Kidney (tissue), 14 donors: ENCODE data around the gene MCRIP2. TPM values are rescaled to one million over a fixed set of nuclear protein-coding genes. Genes with fewer than 3 reads are reported as not detected.

Experiments used
- DNase-seq, 5 donors: peaks; one replicate each; pipeline ENCODE4 v3.0.0-alpha.2; 2013 to 2020
- FAIRE-seq: peaks from 2 replicates; lab custom pipeline; 2012; peaks lifted over from hg19 to GRCh38; lab: Jason Lieb, UNC
- H3K27ac ChIP-seq, 2 donors: one replicate each; pipeline ENCODE4 v1.7.0; 2013; ENCODE audit warnings: low read depth in 2 of 2, low read length in 2 of 2, inconsistent platforms in 1 of 2
- H3K27me3 ChIP-seq: one replicate; pipeline ENCODE4 v1.7.1; 2013; ENCODE audit warnings: low read length, inconsistent platforms; ENCODE audit not compliant: control insufficient read depth, insufficient read depth
- H3K36me3 ChIP-seq, 3 donors: one replicate each; pipeline versions ENCODE4 v1.7.0 to v1.7.1; 2013; ENCODE audit warnings: low read length in 3 of 3, control low read depth in 1 of 3, inconsistent platforms in 1 of 3; ENCODE audit not compliant: insufficient read depth in 3 of 3, control insufficient read depth in 2 of 3
- H3K4me1 ChIP-seq, 3 donors: one replicate each; pipeline versions ENCODE4 v1.7.0 to v1.7.1; 2013; ENCODE audit warnings: low read length in 3 of 3, inconsistent platforms in 1 of 3, low read depth in 1 of 3; ENCODE audit not compliant: control insufficient read depth in 2 of 3, insufficient read depth in 2 of 3
- H3K4me3 ChIP-seq, 3 donors: one replicate each; pipeline versions ENCODE4 v1.7.0 to v1.8.1; 2013; ENCODE audit warnings: low read length in 3 of 3, control low read depth in 1 of 3, inconsistent platforms in 1 of 3
- H3K9ac ChIP-seq, 3 donors: one replicate each; pipeline versions ENCODE4 v1.7.0 to v1.7.1; 2013; ENCODE audit warnings: low read length in 3 of 3, control low read depth in 1 of 3, inconsistent platforms in 1 of 3
- H3K9me3 ChIP-seq, 3 donors: one replicate each; pipeline versions ENCODE4 v1.7.0 to v1.7.1; 2013; ENCODE audit warnings: low read length in 3 of 3, control low read depth in 1 of 3, inconsistent platforms in 1 of 3; ENCODE audit not compliant: control insufficient read depth in 2 of 3, insufficient read depth in 1 of 3
- CTCF ChIP-seq: IDR thresholded peaks from 3 replicates; pipeline ENCODE4 v1.5.1; 2012; ENCODE audit warnings: mild to moderate bottlenecking, moderate library complexity, borderline replicate concordance; ENCODE audit not compliant: insufficient read depth; ENCODE audit errors: extremely low read depth
- intact Hi-C: fragments of 100-400 bp; cut with DNase I; formaldehyde crosslinking; loops from one replicate; pipeline ENCODE4 v1.11.1; 2022
- polyA plus RNA-seq: library from polyadenylated mRNA; stranded (reverse); fragments of 350-450 nt; fragmentation: Illumina TruSeq; extraction: RNeasy Lipid Tissue Mini Kit (QIAGEN cat#74804); gene quantifications from one replicate; pipeline ENCODE4 v1.2.3, GENCODE V29; 2014; ENCODE audit warnings: low read depth, low replicate concordance; ENCODE audit not compliant: insufficient read depth
- total RNA-seq: library from RNA; stranded (reverse); fragmentation: NEBNext Ultra II Directional; extraction: Animal tissue kit (Norgen Biotek cat#: 25700); gene quantifications from one replicate; pipeline ENCODE4 v1.2.1, GENCODE V29; 2021
- donor health status: control.
- donor health status: control.
- donor health status: control.
- donor health status: control.
- donor health status: control.
- donor health status: DM: yes; HTN: yes; CAD: no.
- donor health status: Normal renal cell carcinoma (clear cell type).

Gene MCRIP2
- total and polyA plus RNA-seq, 2 donors from 2014 or later, result 36.9 to 265 TPM

- no peak for FAIRE-seq
- Histone ChIP-seq H3K27ac (no peak overlapping the region), H3K27me3 (no peaks in the 10 kb centered on the region), H3K9ac (no peak overlapping the region), H3K4me3 (no peak overlapping the region), H3K36me3 (peaks cover 0 to 6% (median 0%) of the 10 kb centered on the region in 3 donors), H3K4me1 (peaks cover 0 to 25% (median 12%) of the 10 kb centered on the region in 3 donors), H3K9me3 (no peaks in the 10 kb centered on the region)
- DNase-seq, result no peak
- no peak for TF ChIP-seq CTCF
- intact Hi-C loops, result no loop called here
Measured at GRCh38 chr16:626787-627453, 14.7 kb upstream of the MCRIP2 start.

GRCh38 chr16:627454-628239 is 14.0 kb upstream of the MCRIP2 start:
- FAIRE-seq, result no peak
- intact Hi-C loops, result no loop called here
- H3K4me1 ChIP-seq, result peaks cover 0 to 25% (median 12%) of the 10 kb centered on the region in 3 donors
- no peaks in the 10 kb centered on the region for H3K27me3 ChIP-seq
- DNase-seq, result peak in 2 of 5 donors; percentile 69 to 85
- no peaks in the 10 kb centered on the region for H3K9me3 ChIP-seq
- H3K27ac ChIP-seq, result no peak overlapping the region
- peaks cover 0 to 6% (median 0%) of the 10 kb centered on the region in 3 donors for H3K36me3 ChIP-seq
- TF ChIP-seq CTCF, result no peak
- H3K4me3 ChIP-seq, result no peak overlapping the region
- no peak overlapping the region for H3K9ac ChIP-seq

GRCh38 chr16:628321-629061 is 13.1 kb upstream of the MCRIP2 start:
- H3K9ac ChIP-seq, result no peak overlapping the region
- intact Hi-C loops, result no loop called here
- peaks cover 0 to 25% (median 12%) of the 10 kb centered on the region in 3 donors for H3K4me1 ChIP-seq
- FAIRE-seq, result no peak
- peak in 2 of 5 donors; percentile 52 to 78 for DNase-seq
- no peaks in the 10 kb centered on the region for H3K27me3 ChIP-seq
- H3K27ac ChIP-seq, result peak overlapping the region in 1 of 2 donors; percentile 14
- peaks cover 0 to 6% (median 0%) of the 10 kb centered on the region in 3 donors for H3K36me3 ChIP-seq
- TF ChIP-seq CTCF, result no peak
- H3K4me3 ChIP-seq, result no peak overlapping the region
- no peaks in the 10 kb centered on the region for H3K9me3 ChIP-seq
